DND-41 (cell line): ENCODE results near the gene TRAIP.

ENCODE experiments used
- ATAC-seq: fragments of 200-7000 bp; cut with Tn5 transposase; 3 replicates; pipeline ENCODE4 v1.9.1; 2021; ENCODE audit warnings: low read depth; ENCODE audit not compliant: insufficient read depth
- DNase-seq: peaks from one replicate; pipeline ENCODE4 v3.0.0-alpha.2; 2020
- H2AFZ ChIP-seq: 2 replicates; pipeline ENCODE4 v1.6.0; 2012; ENCODE audit warnings: low read depth, low read length
- H3K27ac ChIP-seq: 2 replicates; pipeline ENCODE4 v1.5.1; 2012; ENCODE audit warnings: low read length, inconsistent platforms
- H3K27me3 ChIP-seq: fragments of 200-600 bp; sonication (generic); 2 replicates; pipeline ENCODE4 v1.6.0; 2012; ENCODE audit warnings: low read length, mild to moderate bottlenecking, inconsistent platforms; ENCODE audit not compliant: insufficient read depth, poor library complexity
- H3K36me3 ChIP-seq: 2 replicates; pipeline ENCODE4 v1.5.1; 2012; ENCODE audit warnings: low read length, inconsistent platforms; ENCODE audit not compliant: insufficient read depth
- H3K4me1 ChIP-seq: 2 replicates; pipeline ENCODE4 v1.5.1; 2012; ENCODE audit warnings: mild to moderate bottlenecking, low read length; ENCODE audit not compliant: insufficient read depth
- H3K4me2 ChIP-seq: 2 replicates; pipeline ENCODE4 v1.6.0; 2012; ENCODE audit warnings: mild to moderate bottlenecking, moderate library complexity, low read length, inconsistent platforms; ENCODE audit not compliant: insufficient read depth
- H3K4me3 ChIP-seq, 2 experiments: fragments of 200-600 bp in 1 of 2; shearing (Covaris generic) in 1 of 2; 2 replicates each; pipeline ENCODE4 v1.5.1; 2012 to 2016; ENCODE audit warnings: inconsistent platforms in 2 of 2, low read length in 2 of 2, mild to moderate bottlenecking in 2 of 2, low read depth in 1 of 2, moderate library complexity in 1 of 2
- H3K79me2 ChIP-seq: 2 replicates; pipeline ENCODE4 v1.6.0; 2012; ENCODE audit warnings: low read length, inconsistent platforms; ENCODE audit not compliant: insufficient read depth
- H3K9ac ChIP-seq: 2 replicates; pipeline ENCODE4 v1.6.0; 2012; ENCODE audit warnings: low read depth, mild to moderate bottlenecking, inconsistent platforms, low read length, moderate library complexity
- H3K9me3 ChIP-seq: 2 replicates; pipeline ENCODE4 v1.5.1; 2012; ENCODE audit warnings: low read length, moderate library complexity, mild to moderate bottlenecking, inconsistent platforms; ENCODE audit not compliant: insufficient read depth, severe bottlenecking
- H4K20me1 ChIP-seq: 2 replicates; pipeline ENCODE4 v1.6.0; 2012; ENCODE audit warnings: low read length; ENCODE audit not compliant: insufficient read depth
- CTCF ChIP-seq: IDR thresholded peaks from 2 replicates; pipeline ENCODE4 v1.5.1; 2012; ENCODE audit warnings: borderline replicate concordance, low read length, moderate library complexity, mild to moderate bottlenecking; ENCODE audit not compliant: poor library complexity, severe bottlenecking; ENCODE audit errors: extremely low read depth
- EZH2 ChIP-seq: IDR thresholded peaks from 3 replicates; pipeline ENCODE4 v1.6.1; 2012; ENCODE audit warnings: borderline replicate concordance, low read depth, mild to moderate bottlenecking, moderate library complexity, low read length, inconsistent platforms; ENCODE audit not compliant: severe bottlenecking

Gene TRAIP

GRCh38 chr3:49841126-49841696, 15.2 kb downstream of the TRAIP start:
- DNase-seq (peak; percentile 47), ATAC-seq (peak; percentile 66)
- no peak overlapping the region for H3K4me2 ChIP-seq
- H3K27ac ChIP-seq: no peak overlapping the region
- H3K36me3 ChIP-seq: peaks cover 88% of the 10 kb centered on the region
- no peaks in the 10 kb centered on the region for H3K4me1 ChIP-seq
- no peaks in the 10 kb centered on the region for H3K27me3 ChIP-seq
- TF ChIP-seq EZH2: no peak
- peak; percentile 72 for TF ChIP-seq CTCF
- no peak overlapping the region for H3K4me3 ChIP-seq
- no peak overlapping the region for H3K9ac ChIP-seq
- no peaks in the 10 kb centered on the region for H3K9me3 ChIP-seq
- no peak overlapping the region for H2AFZ ChIP-seq
- no peaks in the 10 kb centered on the region for H4K20me1 ChIP-seq
- H3K79me2 ChIP-seq: no peaks in the 10 kb centered on the region

GRCh38 chr3:49840388-49840787, 16.0 kb downstream of the TRAIP start:
- DNase-seq (no peak), ATAC-seq (no peak)
- TF ChIP-seq EZH2 (no peak), CTCF (no peak)
- no peak overlapping the region for H3K27ac ChIP-seq
- no peaks in the 10 kb centered on the region for H3K79me2 ChIP-seq
- no peaks in the 10 kb centered on the region for H3K9me3 ChIP-seq
- no peak overlapping the region for H2AFZ ChIP-seq
- H3K36me3 ChIP-seq: peaks cover 83% of the 10 kb centered on the region
- H3K9ac ChIP-seq: no peak overlapping the region
- no peak overlapping the region for H3K4me2 ChIP-seq
- H3K4me3 ChIP-seq: no peak overlapping the region
- no peaks in the 10 kb centered on the region for H3K4me1 ChIP-seq
- no peaks in the 10 kb centered on the region for H4K20me1 ChIP-seq
- no peaks in the 10 kb centered on the region for H3K27me3 ChIP-seq

- Histone ChIP-seq H3K4me2 (no peak overlapping the region), H3K79me2 (no peaks in the 10 kb centered on the region), H3K27ac (no peak overlapping the region), H3K36me3 (peaks cover 81% of the 10 kb centered on the region), H3K4me3 (no peak overlapping the region), H4K20me1 (no peaks in the 10 kb centered on the region), H3K4me1 (no peaks in the 10 kb centered on the region), H2AFZ (no peak overlapping the region), H3K27me3 (no peaks in the 10 kb centered on the region), H3K9ac (no peak overlapping the region), H3K9me3 (no peaks in the 10 kb centered on the region)
- ATAC-seq: peak; percentile 92
- TF ChIP-seq CTCF (peak; percentile 95), EZH2 (no peak)
- peak; percentile 80 for DNase-seq
Observed at GRCh38 chr3:49839193-49839809, 17.1 kb downstream of the TRAIP start.

- no peak for TF ChIP-seq EZH2
- H3K4me3 ChIP-seq: no peak overlapping the region
- no peak overlapping the region for H3K9ac ChIP-seq
- no peaks in the 10 kb centered on the region for H4K20me1 ChIP-seq
- H3K36me3 ChIP-seq: peaks cover 70% of the 10 kb centered on the region
- ATAC-seq: no peak
- no peaks in the 10 kb centered on the region for H3K79me2 ChIP-seq
- no peak overlapping the region for H3K27ac ChIP-seq
- DNase-seq: no peak
- H3K27me3 ChIP-seq: no peaks in the 10 kb centered on the region
- H3K4me2 ChIP-seq: no peak overlapping the region
- no peaks in the 10 kb centered on the region for H3K9me3 ChIP-seq
- no peak overlapping the region for H2AFZ ChIP-seq
- no peaks in the 10 kb centered on the region for H3K4me1 ChIP-seq
Observed at GRCh38 chr3:49831341-49831740, 25.0 kb downstream of the TRAIP start.
